SKM-1 (cell line): ENCODE data around the gene TAOK2.

Experiments used
- DNase-seq: peaks from one replicate; lab custom pipeline; 2025; ENCODE audit not compliant: unreplicated experiment; lab: John Stamatoyannopoulos, UW

TAOK2 gene

DNA sequence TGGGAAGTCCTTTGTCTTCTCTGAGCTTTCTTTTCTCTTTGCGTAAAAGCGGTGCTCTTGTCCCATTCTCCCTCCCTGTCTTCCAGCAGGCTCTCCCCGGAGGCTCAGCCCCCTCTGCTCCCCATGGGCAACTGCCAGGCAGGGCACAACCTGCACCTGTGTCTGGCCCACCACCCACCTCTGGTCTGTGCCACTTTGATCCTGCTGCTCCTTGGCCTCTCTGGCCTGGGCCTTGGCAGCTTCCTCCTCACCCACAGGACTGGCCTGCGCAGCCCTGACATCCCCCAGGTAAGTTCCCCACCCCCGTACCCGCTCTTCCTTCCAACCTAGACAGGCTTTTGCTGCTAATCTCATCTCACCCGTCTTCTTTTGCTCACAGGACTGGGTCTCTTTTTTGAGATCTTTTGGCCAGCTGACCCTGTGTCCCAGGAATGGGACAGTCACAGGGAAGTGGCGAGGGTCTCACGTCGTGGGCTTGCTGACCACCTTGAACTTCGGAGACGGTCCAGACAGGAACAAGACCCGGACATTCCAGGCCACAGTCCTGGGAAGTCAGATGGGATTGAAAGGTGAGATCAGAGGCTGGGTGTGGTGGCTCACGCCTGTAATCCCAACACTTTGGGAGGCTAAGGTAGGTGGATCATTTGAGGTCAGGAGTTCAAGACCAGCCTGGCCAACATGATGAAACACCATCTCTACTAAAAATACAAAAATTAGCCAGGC is 10.5 kb upstream of the TAOK2 start:
- no peak for DNase-seq

DNA sequence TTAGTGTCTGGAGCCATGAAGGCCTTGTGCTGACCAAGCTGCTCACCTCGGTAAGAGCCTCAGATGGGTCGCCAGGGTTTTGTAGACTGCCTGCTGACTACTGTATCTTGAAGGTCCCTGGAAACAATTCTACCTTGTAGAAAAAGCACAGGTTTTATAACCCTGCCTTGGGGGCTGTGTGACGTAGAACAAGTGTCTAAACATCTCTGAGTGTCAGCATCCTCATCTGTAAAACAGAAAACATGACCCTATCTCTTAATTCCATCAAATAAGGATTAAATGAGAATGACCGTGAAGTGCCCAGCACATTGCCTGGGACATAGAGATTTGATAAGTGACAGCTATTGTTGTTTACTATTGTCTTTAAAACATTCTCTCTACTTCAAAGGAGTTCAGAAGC is 5.5 kb upstream of the TAOK2 start:
- no peak for DNase-seq

DNA sequence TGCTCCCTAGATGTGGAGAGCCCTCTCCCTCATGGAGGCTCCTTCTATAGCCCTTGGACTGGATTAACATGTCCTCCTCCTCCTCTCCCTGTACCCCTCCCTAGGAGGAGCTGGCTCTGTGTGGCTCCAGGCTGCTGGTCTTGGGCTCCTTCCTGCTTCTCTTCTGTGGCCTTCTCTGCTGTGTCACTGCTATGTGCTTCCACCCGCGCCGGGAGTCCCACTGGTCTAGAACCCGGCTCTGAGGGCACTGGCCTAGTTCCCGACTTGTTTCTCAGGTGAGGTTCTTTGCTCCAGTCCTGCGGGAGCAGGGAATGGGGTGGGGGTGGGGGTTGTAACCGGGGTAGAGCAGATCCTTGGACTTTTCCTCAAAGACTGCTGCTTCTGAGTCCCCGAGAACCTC is 2.4 kb upstream of the TAOK2 start:
- DNase-seq = no peak

DNA sequence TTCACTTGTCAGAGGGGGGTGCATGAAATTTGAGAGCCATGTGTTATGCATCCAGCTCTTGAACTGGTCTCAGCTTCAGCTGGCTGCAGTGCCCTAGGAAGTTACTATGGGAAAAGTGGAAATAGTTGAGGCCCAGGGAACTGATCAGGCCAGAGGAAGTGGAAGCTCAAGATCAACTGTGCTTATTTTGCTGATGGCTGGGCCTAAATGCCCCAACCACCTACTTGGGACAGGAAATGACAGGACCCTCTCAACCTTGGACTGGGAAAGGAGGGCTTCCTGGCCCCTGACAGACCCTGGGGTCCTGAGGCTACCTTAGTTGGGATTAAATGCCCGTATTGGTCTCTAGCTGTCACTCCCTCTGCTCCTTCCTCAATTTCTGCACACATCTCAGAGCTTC is 1.2 kb upstream of the TAOK2 start:
- no peak for DNase-seq

DNA sequence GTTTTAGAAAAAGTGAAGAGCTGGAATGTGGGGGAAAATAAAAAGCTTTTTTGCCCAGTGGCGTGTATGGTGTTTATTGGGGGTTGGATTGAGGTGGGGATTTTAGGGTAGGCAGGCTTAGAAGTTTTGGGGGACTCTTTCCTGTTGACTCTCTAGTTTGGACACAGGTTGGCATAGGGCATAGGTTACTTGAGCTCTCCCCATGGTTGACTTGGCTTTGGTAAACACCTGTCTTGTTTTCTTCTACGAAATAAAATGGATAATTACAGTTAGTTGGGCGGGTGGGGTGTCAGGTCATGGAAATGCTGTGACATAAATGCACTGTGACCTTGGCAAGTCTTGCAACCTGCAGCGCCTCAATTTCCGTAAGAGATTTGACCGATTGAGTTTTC is 680 bp upstream of the TAOK2 start:
- DNase-seq = no peak

DNA sequence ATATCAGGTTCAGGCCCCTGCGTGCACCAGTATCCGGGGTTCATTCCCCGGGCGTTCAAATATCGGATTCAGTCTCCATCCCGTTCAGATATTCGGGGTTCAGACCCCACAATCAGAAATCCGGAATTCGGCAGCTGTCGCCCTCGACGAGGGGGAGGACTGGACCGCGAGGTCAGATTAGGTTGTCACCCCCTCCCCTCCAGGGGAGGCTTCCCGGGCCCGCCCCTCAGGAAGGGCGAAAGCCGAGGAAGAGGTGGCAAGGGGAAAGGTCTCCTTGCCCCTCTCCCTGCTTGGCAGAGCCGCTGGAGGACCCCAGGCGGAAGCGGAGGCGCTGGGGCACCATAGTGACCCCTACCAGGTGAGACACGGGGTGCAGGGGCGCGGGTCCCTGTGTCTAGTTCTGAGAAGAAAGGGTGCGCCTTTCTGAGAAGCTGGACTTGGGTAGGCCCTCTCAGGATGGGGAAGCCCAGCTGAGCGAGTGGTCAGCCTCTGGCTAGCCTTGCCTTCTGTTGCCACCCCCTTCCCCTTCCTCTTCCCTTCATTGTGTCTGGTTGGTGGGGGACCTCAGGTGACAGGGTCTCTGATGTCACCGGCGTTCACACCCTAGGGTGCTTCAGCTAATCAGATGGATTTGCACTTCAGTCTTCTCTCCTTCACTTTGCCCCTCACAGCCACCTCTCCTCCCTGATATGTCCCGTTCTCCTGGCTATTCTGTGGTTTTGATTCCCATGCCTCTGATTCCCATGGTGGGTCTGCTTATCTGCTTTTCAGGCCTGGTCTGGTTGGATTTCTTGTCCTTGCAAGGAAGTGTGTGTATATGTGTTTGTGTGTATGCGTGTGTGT is 844 bp downstream of the TAOK2 start:
- no peak for DNase-seq

DNA sequence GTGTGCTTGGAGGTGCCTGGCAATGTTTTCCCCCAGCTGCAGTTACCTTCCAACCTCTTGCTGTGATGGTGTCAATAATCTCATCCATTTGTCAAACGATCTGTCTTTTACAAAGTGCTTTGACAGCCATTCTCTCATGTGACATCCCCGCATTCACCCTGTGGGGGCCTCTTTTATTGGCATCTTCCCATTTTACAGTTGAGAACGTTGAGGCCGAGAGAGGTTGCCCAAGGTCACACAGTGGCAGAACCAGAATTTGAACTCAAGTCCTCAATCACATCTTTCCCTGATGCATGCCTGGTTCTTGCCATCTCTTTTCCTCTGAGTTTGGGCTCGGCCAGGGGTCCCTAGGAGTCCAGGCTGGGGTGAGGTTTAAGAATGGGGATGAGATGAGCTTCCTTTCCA is 1.5 kb downstream of the TAOK2 start:
- DNase-seq = no peak

DNA sequence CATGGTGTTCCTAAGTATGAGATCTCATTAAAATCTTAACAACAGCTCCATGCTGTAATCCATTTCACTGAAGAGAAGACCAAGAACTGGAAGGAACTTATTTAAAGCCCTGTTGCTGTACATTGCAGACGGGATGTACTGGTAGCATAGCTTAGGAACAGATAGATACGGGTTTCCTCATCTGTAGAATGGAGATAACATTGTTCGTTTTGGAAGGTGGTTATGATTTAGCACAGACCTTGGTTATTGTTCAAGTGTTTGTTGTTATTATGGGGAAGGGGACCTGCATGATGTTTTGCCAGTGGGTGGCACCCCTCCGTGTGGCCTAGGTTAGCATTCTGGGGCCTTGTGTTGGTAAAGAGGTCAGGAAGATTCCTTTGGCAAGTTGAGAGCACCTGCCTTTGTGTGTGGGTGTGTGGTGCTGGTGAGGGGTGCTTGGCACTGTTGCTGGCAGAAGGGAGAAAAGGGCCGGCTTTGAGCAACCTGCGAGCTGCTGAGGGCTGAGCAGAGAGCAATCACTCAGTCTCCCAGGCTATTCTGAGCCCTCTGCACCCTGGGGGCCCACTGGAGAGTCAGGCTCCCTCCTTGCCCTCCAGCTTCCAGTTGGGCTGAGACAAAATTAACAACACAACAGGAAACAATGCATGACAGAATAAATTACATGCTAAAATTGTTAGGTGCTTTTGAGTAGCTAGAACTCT is 2.3 kb downstream of the TAOK2 start:
- DNase-seq = no peak

DNA sequence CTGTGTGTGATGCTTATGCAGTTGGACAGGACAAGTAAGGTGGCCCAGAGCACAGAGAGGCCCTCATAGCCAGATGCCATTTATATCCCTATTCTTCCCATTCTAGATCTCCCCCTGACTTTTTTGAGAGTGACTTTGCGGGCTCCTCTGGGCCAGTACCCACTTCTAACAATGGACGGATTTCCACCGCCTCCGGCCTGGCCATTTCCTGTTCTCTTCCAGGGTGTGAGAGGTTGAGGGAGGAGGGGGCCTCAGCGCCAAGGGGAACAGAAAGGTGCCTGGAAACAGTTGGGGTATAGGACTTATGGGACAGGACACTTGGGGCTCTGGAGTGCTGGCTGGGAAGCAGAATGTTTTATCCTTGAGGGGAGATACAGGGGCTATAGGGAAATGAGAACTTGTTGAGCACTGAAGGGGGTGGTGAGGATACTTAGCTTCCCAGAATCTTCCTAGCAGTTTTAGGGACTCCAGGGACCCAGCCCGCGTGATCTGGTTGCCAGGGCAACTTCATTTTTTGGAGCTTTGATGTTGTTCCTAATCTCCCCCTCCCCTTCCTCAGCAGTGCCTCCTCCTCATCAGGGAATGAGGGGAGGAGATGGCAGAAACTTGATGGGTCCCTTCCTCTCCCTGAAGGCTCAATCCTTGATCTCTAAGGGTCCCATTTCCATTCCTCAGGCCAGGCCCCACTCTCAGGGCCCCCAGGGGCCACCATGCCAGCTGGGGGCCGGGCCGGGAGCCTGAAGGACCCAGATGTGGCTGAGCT is 3.6 kb downstream of the TAOK2 start:
- no peak for DNase-seq

DNA sequence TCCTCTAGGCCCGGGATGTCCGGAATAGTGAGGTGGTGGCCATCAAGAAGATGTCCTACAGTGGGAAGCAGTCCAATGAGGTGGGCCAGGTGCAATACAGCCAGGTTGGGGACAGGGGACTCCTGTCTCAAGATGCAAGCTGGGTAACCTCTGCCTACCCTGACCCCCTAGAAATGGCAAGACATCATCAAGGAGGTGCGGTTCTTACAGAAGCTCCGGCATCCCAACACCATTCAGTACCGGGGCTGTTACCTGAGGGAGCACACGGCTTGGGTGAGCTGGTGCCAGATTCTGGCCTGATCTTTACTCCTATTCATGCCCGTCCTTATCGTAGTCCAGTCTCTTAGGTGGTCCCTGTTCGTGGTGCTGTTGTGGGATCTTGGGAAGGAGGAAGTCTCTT is 4.4 kb downstream of the TAOK2 start:
- no peak for DNase-seq

DNA sequence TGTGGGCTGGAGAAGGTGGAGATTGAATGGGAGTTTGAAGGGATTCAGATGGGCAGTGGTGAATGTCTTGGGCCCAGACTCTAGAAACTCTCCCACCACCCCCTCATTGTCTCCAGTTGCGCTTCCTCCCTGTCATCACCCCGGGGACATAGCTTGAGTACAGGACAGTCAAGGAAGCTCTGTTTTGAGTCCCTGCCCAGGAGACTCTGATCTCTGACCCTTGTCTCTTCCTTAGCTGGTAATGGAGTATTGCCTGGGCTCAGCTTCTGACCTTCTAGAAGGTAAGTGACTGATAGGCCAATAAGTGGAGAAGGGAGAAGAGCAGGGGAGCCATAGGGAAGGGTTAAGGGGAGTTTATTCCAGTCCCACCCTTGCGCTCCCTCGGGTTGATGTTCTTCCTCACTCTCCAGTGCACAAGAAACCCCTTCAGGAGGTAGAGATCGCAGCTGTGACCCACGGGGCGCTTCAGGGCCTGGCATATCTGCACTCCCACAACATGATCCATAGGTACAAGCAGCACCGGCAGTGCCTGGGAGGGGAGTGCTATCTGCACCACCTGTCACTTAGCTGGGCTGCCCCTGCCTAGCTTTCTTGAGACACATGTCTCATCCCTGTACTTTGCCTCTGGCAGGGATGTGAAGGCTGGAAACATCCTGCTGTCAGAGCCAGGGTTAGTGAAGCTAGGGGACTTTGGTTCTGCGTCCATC is 5.0 kb downstream of the TAOK2 start:
- no peak for DNase-seq

DNA sequence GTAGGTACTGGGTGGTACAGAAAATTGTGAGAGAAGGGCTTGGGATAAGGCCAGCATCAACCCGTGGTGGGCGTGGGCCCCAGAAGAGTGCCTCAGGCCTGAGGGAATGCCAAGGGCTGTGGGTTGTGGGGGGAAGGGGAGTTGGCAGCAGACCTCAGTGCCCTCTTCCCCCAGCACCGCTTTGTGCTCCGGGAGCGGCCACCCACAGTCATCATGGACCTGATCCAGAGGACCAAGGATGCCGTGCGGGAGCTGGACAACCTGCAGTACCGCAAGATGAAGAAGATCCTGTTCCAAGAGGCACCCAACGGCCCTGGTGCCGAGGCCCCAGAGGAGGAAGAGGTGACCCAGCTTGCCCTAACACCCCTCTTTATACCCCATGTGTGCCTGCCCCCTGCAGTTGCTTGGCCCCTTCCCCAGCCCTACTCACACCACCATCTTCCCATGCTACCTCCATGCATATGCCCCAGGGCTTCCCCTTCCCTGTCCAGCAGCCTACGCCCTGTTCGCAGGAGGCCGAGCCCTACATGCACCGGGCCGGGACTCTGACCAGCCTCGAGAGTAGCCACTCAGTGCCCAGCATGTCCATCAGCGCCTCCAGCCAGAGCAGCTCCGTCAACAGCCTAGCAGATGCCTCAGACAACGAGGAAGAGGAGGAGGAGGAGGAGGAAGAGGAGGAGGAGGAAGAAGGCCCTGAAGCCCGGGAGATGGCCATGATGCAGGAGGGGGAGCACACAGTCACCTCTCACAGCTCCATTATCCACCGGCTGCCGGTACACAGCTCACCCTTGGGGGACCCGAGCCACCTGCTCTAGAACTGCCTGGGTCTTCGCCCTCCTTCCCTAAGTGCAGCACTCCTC is 9.1 kb downstream of the TAOK2 start:
- DNase-seq = no peak

DNA sequence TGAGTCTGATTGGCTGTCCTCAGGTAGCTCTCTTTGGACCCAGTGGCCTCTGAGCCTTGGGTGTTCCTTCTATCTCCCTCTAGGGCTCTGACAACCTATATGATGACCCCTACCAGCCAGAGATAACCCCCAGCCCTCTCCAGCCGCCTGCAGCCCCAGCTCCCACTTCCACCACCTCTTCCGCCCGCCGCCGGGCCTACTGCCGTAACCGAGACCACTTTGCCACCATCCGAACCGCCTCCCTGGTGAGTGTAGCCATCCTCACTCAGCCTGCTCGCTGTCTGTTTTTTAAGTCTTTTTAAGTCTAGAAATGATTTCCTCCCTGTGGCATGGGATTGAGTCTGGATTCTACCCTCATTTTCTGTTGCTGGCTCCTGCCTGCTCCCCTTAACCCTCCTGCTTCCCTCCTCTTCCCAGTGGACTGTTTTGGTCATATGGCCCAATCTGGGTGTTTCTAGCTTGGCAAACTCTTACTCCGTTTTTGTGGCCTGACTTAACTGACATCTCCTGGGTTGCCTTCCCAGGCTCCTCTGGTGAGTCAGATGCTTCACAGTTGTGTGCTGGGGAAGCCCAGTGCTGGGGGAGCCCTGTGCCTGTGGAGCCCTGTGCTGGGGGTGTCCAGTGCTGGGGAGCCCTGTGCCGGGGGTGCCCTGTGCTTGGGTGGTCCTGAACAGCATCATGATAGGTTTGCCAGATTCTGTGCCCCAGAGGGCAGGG is 9.9 kb downstream of the TAOK2 start:
- no peak for DNase-seq

DNA sequence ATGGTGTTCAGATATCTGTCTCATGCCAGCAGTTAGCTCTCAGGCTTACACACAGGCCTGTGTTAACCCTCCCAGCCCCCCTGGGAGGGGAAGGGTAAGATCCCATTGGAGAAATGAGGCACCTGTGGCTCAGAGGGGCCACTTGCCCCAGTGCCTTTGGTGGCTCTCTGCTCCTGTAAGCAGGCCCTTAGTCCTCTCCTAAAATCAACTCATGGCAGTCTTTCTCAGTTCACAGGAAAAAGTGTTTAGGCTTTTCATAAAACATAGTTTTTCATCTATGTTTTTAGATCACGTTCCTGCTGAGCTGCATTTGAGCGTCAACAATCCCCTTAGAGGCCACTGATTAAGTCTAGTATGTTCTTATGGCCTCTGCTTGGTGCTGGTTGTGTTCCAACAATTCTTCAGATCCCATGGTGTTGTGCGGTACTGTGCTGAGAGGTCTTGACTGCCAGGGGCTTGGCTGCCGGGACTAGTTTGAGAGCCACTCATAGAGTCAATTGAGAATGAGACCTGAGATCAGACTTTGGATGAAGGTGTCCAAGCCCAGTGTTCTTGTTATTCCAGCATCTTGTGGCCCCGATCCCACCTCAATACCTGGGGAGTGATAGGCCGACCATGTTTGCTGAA is 10.6 kb downstream of the TAOK2 start:
- DNase-seq = no peak

DNA sequence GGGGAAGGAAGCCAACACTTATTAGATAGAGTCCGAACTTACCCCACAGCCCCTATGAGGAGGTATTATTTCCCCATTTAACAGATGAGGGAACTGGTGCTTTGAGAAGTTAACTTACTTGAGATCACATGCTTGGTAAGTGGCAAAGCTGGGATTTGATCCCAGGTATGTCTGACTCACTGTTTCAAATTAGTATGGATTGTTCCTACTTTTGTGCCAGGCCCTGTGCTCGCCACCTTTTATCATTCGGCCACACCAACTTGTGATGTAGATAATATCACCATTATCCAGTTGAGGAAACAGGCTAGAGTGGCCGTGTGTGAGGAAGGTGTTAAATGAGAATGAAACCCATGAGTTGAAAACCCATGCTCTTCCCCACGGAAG is 11.1 kb downstream of the TAOK2 start:
- no peak for DNase-seq

DNA sequence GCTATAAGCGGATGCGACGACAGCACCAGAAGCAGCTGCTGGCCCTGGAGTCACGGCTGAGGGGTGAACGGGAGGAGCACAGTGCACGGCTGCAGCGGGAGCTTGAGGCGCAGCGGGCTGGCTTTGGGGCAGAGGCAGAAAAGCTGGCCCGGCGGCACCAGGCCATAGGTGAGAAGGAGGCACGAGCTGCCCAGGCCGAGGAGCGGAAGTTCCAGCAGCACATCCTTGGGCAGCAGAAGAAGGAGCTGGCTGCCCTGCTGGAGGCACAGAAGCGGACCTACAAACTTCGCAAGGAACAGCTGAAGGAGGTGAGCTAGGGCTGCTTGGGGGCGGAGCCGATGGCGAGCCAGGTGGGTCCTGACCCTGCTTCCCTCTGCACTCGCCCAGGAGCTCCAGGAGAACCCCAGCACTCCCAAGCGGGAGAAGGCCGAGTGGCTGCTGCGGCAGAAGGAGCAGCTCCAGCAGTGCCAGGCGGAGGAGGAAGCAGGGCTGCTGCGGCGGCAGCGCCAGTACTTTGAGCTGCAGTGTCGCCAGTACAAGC is 11.7 kb downstream of the TAOK2 start:
- DNase-seq = no peak

DNA sequence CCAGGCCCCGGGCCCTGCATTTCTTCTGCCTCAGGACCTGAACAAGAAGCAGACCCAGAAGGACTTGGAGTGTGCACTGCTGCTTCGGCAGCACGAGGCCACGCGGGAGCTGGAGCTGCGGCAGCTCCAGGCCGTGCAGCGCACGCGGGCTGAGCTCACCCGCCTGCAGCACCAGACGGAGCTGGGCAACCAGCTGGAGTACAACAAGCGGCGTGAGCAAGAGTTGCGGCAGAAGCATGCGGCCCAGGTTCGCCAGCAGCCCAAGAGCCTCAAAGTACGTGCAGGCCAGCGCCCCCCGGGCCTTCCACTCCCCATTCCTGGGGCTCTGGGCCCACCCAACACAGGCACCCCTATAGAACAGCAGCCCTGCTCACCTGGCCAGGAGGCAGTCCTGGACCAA is 12.6 kb downstream of the TAOK2 start:
- no peak for DNase-seq

DNA sequence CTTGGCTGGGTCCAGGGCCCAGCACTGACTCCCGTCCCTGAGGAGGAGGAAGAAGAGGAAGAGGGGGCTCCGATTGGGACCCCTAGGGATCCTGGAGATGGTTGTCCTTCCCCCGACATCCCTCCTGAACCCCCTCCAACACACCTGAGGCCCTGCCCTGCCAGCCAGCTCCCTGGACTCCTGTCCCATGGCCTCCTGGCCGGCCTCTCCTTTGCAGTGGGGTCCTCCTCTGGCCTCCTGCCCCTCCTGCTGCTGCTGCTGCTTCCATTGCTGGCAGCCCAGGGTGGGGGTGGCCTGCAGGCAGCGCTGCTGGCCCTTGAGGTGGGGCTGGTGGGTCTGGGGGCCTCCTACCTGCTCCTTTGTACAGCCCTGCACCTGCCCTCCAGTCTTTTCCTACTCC is 13.3 kb downstream of the TAOK2 start:
- no peak for DNase-seq
